HCT116 (cell line): ENCODE results near the gene BCL11A.

Experiments used
- EGR1 ChIP-seq: IDR thresholded peaks from 2 replicates; pipeline ENCODE4 v1.6.1; 2012; ENCODE audit warnings: low read depth
- EZH2 ChIP-seq: fragments of 200-600 bp; sonication (generic); IDR thresholded peaks from 2 replicates; pipeline ENCODE4 v1.6.1; 2017; ENCODE audit warnings: antibody characterized with exemption, mixed run types
- EZH2phosphoT487 ChIP-seq: fragments of 200-600 bp; IDR thresholded peaks from 2 replicates; pipeline ENCODE4 v1.6.1; 2018; ENCODE audit warnings: antibody characterized with exemption, borderline replicate concordance
- JUND ChIP-seq: IDR thresholded peaks from 2 replicates; pipeline ENCODE4 v1.6.1; 2012
- POLR2A ChIP-seq: IDR thresholded peaks from 2 replicates; pipeline ENCODE4 v1.7.0; 2011; ENCODE audit warnings: borderline replicate concordance; ENCODE audit not compliant: insufficient read depth, insufficient read length; ENCODE audit errors: extremely low read depth
- POLR2AphosphoS5 ChIP-seq: IDR thresholded peaks from 2 replicates; pipeline ENCODE4 v1.6.1; 2011; ENCODE audit warnings: mild to moderate bottlenecking, low read depth, low read length, moderate library complexity
- RAD21 ChIP-seq: IDR thresholded peaks from 2 replicates; pipeline ENCODE4 v1.6.1; 2012; ENCODE audit warnings: low read depth, mild to moderate bottlenecking
- SIN3A ChIP-seq: IDR thresholded peaks from 2 replicates; pipeline ENCODE4 v1.6.1; 2012; ENCODE audit warnings: low read depth
- SRF ChIP-seq: IDR thresholded peaks from 2 replicates; pipeline ENCODE4 v1.6.1; 2012; ENCODE audit warnings: low read depth
- TCF7L2 ChIP-seq: IDR thresholded peaks from 2 replicates; pipeline ENCODE4 v1.7.0; 2011; ENCODE audit warnings: borderline replicate concordance, inconsistent platforms; ENCODE audit not compliant: insufficient read depth, insufficient read length; ENCODE audit errors: extremely low read depth
- ZFX ChIP-seq: fragments of 450-650 bp; IDR thresholded peaks from 2 replicates; pipeline ENCODE4 v1.6.1; 2017
- TF ChIP-seq, protein P1 (sequence below), 3 experiments: fragments of 200-600 bp in 1 of 3; sonication (generic) in 1 of 3; IDR thresholded peaks in 2 of 3; conservative IDR thresholded peaks in 1 of 3; 2 replicates each; pipeline ENCODE4 v1.5.1; 2012 to 2017; ENCODE audit warnings: low read depth in 2 of 3, low read length in 2 of 3, antibody characterized with exemption in 1 of 3, borderline replicate concordance in 1 of 3, control low read depth in 1 of 3, mild to moderate bottlenecking in 1 of 3, mixed read lengths in 1 of 3, mixed run types in 1 of 3, moderate library complexity in 1 of 3; ENCODE audit not compliant: insufficient read depth in 1 of 3
- TF ChIP-seq, protein P2 (sequence below): IDR thresholded peaks from 2 replicates; pipeline ENCODE4 v1.6.1; 2012; ENCODE audit warnings: low read depth

DNA sequence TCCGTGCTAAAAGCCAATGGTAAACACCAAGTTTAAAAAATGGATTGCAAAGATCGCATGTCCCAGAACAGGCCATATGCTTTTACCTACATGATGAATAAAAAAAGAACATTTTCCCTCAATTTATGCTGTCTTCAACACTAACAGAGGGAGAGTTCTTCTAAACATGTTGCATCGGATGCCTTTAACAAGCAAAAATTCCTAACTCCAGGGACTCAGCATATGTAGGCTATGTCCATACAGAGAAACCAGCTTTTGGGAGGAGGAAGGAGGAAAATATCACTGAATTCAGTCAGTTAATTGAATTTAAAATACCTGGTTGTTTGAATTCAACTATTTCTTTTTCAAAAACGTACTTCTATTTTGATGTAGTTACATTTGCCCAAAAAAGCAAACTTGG is 28.6 kb downstream of the BCL11A start:
- TF ChIP-seq EZH2phosphoT487 (no peak), EZH2 (no peak), POLR2AphosphoS5 (no peak), POLR2A (no peak), SIN3A (no peak), ZFX (no peak), SRF (no peak), RAD21 (no peak), EGR1 (no peak), JUND (no peak), TCF7L2 (no peak)
- TF ChIP-seq, protein P1, sequence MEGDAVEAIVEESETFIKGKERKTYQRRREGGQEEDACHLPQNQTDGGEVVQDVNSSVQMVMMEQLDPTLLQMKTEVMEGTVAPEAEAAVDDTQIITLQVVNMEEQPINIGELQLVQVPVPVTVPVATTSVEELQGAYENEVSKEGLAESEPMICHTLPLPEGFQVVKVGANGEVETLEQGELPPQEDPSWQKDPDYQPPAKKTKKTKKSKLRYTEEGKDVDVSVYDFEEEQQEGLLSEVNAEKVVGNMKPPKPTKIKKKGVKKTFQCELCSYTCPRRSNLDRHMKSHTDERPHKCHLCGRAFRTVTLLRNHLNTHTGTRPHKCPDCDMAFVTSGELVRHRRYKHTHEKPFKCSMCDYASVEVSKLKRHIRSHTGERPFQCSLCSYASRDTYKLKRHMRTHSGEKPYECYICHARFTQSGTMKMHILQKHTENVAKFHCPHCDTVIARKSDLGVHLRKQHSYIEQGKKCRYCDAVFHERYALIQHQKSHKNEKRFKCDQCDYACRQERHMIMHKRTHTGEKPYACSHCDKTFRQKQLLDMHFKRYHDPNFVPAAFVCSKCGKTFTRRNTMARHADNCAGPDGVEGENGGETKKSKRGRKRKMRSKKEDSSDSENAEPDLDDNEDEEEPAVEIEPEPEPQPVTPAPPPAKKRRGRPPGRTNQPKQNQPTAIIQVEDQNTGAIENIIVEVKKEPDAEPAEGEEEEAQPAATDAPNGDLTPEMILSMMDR (IDR thresholded peaks at IDR 0.05 in 2 of 3, conservative IDR thresholded peaks at IDR 0.05 in 1 of 3; ENCODE audit: borderline replicate concordance in 1 of 3, insufficient read depth in 1 of 3, low read depth in 2 of 3, low read length in 2 of 3) = no peak
- TF ChIP-seq, protein P2, sequence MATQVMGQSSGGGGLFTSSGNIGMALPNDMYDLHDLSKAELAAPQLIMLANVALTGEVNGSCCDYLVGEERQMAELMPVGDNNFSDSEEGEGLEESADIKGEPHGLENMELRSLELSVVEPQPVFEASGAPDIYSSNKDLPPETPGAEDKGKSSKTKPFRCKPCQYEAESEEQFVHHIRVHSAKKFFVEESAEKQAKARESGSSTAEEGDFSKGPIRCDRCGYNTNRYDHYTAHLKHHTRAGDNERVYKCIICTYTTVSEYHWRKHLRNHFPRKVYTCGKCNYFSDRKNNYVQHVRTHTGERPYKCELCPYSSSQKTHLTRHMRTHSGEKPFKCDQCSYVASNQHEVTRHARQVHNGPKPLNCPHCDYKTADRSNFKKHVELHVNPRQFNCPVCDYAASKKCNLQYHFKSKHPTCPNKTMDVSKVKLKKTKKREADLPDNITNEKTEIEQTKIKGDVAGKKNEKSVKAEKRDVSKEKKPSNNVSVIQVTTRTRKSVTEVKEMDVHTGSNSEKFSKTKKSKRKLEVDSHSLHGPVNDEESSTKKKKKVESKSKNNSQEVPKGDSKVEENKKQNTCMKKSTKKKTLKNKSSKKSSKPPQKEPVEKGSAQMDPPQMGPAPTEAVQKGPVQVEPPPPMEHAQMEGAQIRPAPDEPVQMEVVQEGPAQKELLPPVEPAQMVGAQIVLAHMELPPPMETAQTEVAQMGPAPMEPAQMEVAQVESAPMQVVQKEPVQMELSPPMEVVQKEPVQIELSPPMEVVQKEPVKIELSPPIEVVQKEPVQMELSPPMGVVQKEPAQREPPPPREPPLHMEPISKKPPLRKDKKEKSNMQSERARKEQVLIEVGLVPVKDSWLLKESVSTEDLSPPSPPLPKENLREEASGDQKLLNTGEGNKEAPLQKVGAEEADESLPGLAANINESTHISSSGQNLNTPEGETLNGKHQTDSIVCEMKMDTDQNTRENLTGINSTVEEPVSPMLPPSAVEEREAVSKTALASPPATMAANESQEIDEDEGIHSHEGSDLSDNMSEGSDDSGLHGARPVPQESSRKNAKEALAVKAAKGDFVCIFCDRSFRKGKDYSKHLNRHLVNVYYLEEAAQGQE = no peak
